Measurements from ENCODE around the gene CTNNA2. TPM values are rescaled to one million over a fixed set of nuclear protein-coding genes. Genes with fewer than 3 reads are reported as not detected.

The CTNNA2 gene
- total RNA-seq, 6 donors from 2014 or later, result not detected

DNA sequence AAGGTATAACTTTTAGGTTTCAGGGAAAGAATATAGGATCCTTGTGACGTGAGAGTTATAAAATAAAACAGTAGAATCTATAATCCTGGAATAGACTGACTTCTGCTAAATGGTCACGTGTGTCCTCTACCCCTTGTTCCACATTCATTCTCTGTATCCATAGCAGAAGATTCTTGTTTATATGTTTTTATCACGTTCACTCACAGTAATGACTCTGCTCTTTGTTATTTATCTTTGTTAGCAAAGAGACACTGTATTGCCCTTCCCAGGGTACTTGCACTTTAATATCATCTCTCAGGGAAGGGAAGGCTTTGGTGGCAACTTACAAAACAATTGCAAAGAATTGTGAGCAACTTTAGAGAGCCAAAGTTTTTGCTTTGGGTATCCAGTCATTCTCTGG, 997.9 kb downstream of the CTNNA2 start:
- no peaks in the 10 kb centered on the region for H3K36me3 ChIP-seq
- H3K9me3 ChIP-seq, result no peaks in the 10 kb centered on the region
- DNase-seq (no peak), ATAC-seq (ENCODE audit: low FRiP score in 2 of 2) (no peak)
- no peak overlapping the region for H3K4me3 ChIP-seq
- H3K27ac ChIP-seq, result no peak overlapping the region
- WGBS, 2 donors, result 71 to 73% methylated on average over 3 of the region's 3 CpGs
- TF ChIP-seq POLR2A (IDR thresholded peaks at IDR 0.05) (no peak), POLR2AphosphoS5 (IDR thresholded peaks at IDR 0.05) (no peak), EP300 (IDR thresholded peaks at IDR 0.05) (no peak)
- TF ChIP-seq, protein P1, sequence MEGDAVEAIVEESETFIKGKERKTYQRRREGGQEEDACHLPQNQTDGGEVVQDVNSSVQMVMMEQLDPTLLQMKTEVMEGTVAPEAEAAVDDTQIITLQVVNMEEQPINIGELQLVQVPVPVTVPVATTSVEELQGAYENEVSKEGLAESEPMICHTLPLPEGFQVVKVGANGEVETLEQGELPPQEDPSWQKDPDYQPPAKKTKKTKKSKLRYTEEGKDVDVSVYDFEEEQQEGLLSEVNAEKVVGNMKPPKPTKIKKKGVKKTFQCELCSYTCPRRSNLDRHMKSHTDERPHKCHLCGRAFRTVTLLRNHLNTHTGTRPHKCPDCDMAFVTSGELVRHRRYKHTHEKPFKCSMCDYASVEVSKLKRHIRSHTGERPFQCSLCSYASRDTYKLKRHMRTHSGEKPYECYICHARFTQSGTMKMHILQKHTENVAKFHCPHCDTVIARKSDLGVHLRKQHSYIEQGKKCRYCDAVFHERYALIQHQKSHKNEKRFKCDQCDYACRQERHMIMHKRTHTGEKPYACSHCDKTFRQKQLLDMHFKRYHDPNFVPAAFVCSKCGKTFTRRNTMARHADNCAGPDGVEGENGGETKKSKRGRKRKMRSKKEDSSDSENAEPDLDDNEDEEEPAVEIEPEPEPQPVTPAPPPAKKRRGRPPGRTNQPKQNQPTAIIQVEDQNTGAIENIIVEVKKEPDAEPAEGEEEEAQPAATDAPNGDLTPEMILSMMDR (IDR thresholded peaks at IDR 0.05), result no peak
- H3K27me3 ChIP-seq, result no peaks in the 10 kb centered on the region
- H3K4me1 ChIP-seq, result no peaks in the 10 kb centered on the region

DNA sequence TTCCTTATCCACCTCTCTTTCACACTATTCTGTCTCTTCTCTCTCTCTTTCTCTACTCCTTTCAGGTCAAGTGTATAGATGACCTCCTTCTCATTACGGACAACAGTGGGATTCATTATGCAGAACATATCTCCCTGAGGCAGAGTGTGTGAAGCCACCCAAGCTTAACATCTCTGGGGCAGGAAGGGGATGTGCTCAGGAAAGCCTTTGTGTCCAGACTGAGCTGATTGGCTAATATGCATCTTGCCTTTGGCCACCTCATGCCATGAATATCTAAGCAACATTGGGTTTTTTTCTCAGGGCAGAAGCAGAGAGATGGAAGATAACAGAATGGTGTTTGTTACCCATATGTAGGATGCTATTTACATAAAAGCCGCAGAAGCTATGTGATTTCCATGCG, 1003.1 kb downstream of the CTNNA2 start:
- H3K27ac ChIP-seq, result no peak overlapping the region
- no peaks in the 10 kb centered on the region for H3K36me3 ChIP-seq
- ATAC-seq (ENCODE audit: low FRiP score in 2 of 2) (no peak), DNase-seq (no peak)
- H3K27me3 ChIP-seq, result no peaks in the 10 kb centered on the region
- H3K9me3 ChIP-seq, result no peaks in the 10 kb centered on the region
- TF ChIP-seq POLR2A (IDR thresholded peaks at IDR 0.05) (no peak), POLR2AphosphoS5 (IDR thresholded peaks at IDR 0.05) (no peak), EP300 (IDR thresholded peaks at IDR 0.05) (no peak)
- TF ChIP-seq, protein P1 (IDR thresholded peaks at IDR 0.05), result no peak
- no peaks in the 10 kb centered on the region for H3K4me1 ChIP-seq
- H3K4me3 ChIP-seq, result no peak overlapping the region
- WGBS, 2 donors, result 96% methylated on average over 3 of the region's 3 CpGs

DNA sequence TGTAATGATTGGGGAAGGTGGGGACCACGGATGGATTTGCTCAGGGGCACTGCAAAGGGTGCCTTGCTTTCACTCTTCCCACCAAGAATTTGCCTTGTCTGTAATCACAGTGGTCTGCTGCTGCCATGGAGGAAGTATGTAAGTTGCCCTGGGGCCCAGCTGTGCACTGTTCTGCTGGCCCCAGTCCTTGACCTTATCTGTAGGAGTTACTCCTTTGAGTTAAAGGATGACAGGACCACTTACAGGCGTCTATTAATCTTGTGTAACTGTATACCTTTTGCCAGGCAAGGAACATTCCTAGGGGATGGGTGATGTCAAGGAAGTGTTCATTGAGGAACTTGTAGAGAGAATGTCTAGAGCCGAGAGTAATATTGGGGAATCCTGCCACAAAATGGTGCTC, 1004.5 kb downstream of the CTNNA2 start:
- H3K4me3 ChIP-seq, result no peak overlapping the region
- ATAC-seq (ENCODE audit: low FRiP score in 2 of 2), result no peak
- no peaks in the 10 kb centered on the region for H3K27me3 ChIP-seq
- H3K9me3 ChIP-seq, result no peaks in the 10 kb centered on the region
- no peak overlapping the region for H3K27ac ChIP-seq
- 46 to 49% methylated on average over 3 of the region's 3 CpGs for WGBS, 2 donors
- no peak for DNase-seq
- TF ChIP-seq POLR2AphosphoS5 (IDR thresholded peaks at IDR 0.05) (no peak), EP300 (IDR thresholded peaks at IDR 0.05) (no peak), POLR2A (IDR thresholded peaks at IDR 0.05) (no peak)
- TF ChIP-seq, protein P1 (IDR thresholded peaks at IDR 0.05), result no peak
- no peaks in the 10 kb centered on the region for H3K4me1 ChIP-seq
- no peaks in the 10 kb centered on the region for H3K36me3 ChIP-seq

DNA sequence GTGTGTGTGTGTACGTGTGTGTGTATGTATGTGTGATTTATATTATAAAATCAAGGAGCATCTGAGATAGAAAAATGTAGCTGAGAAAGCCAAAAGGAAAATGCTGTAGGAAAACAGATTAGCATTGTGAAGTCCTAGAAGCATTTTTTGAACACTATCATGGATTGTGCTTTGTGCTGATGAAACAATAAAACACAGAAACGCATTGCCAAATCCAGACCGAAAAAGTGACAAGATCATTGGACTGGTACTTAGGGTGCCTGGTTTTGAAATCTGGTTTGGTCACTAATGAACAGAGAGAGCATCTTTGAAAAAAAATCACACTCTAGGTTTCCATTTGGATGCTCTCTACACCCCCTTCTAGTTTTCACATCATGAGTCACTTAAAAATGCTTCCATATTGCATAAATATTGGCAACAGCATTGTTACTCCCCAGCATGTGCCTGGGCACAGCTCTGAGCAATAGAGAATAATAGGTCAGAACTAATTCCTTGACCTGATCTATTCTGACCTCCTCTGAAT, 1006.3 kb downstream of the CTNNA2 start:
- no peaks in the 10 kb centered on the region for H3K4me1 ChIP-seq
- TF ChIP-seq, protein P1 (IDR thresholded peaks at IDR 0.05), result no peak
- TF ChIP-seq EP300 (IDR thresholded peaks at IDR 0.05), result no peak
- no peak for TF ChIP-seq POLR2AphosphoS5 (IDR thresholded peaks at IDR 0.05)
- TF ChIP-seq POLR2A (IDR thresholded peaks at IDR 0.05), result no peak
- DNase-seq (no peak), ATAC-seq (ENCODE audit: low FRiP score in 2 of 2) (no peak)
- no peak overlapping the region for H3K27ac ChIP-seq
- no peak overlapping the region for H3K4me3 ChIP-seq
- H3K9me3 ChIP-seq, result no peaks in the 10 kb centered on the region
- H3K36me3 ChIP-seq, result no peaks in the 10 kb centered on the region
- WGBS, 2 donors, result 65 to 66% methylated on average over 3 of the region's 3 CpGs
- H3K27me3 ChIP-seq, result no peaks in the 10 kb centered on the region

DNA sequence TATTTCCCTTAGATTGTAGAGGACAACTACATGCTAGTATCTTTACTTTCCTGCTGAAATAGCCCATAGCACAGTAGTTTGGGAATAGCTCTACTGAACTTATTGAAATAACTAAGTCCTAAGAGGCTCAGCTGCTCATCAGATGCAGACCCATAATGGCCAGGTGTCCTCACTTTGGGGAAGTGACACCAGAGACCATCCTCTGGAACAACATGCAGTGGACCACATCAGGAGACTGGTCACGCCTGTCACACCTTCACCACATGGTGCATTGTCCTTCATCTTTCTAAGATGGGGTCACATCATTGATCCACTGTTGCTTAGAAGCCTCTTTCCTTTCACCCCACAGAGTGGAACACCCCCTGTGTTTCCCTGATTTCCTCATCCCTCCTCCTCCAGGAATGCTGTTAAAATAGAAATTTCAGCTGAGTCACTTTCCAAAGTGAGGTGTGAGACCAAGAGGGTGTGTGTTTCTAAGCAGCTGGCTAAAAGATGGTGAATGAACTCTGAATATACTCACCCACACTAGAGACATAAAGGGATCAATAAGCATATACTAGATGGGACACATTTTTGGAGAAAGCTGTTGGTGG, 1006.9 kb downstream of the CTNNA2 start:
- DNase-seq, result no peak
- no peak for TF ChIP-seq POLR2AphosphoS5 (IDR thresholded peaks at IDR 0.05)
- TF ChIP-seq EP300 (IDR thresholded peaks at IDR 0.05), result no peak
- TF ChIP-seq POLR2A (IDR thresholded peaks at IDR 0.05), result no peak
- TF ChIP-seq, protein P1 (IDR thresholded peaks at IDR 0.05), result no peak
- H3K9me3 ChIP-seq, result no peaks in the 10 kb centered on the region
- H3K36me3 ChIP-seq, result no peaks in the 10 kb centered on the region
- H3K4me1 ChIP-seq, result no peaks in the 10 kb centered on the region
- no peak for ATAC-seq (ENCODE audit: low FRiP score in 2 of 2)
- 67 to 94% methylated on average over 1 of the region's 1 CpG for WGBS, 2 donors
- H3K4me3 ChIP-seq, result no peak overlapping the region
- no peak overlapping the region for H3K27ac ChIP-seq
- H3K27me3 ChIP-seq, result no peaks in the 10 kb centered on the region
